ENCODE results near the gene ATG7.

ATG7 gene

GRCh38 chr3:11239796-11240195 lies 32.4 kb upstream of the ATG7 start:
- Histone ChIP-seq H2AFZ (ENCODE audit: low read length) (no peak overlapping the region), H3K27me3 (ENCODE audit: control insufficient read depth in 3 of 3, insufficient read depth in 3 of 3, low read depth in 1 of 3, low read length in 3 of 3) (no peaks in the 10 kb centered on the region), H3K4ac (ENCODE audit: low read length) (no peak overlapping the region), H2BK12ac (ENCODE audit: low read length) (no peak overlapping the region), H4K8ac (ENCODE audit: low read depth, low read length) (no peak overlapping the region), H3K27ac (replicated peaks; ENCODE audit: low read length) (no peak overlapping the region), H2BK120ac (ENCODE audit: low read depth, low read length) (no peak overlapping the region), H3K79me1 (ENCODE audit: low read depth, low read length) (no peaks in the 10 kb centered on the region), H4K91ac (ENCODE audit: low read depth, low read length, poor library complexity) (no peak overlapping the region), H2BK15ac (ENCODE audit: low read length) (no peak overlapping the region), H2BK5ac (ENCODE audit: low read length) (no peak overlapping the region), H3K4me1 (ENCODE audit: control insufficient read depth in 2 of 2, insufficient read depth in 1 of 2, low read depth in 1 of 2, low read length in 2 of 2) (no peaks in the 10 kb centered on the region), H3K9me3 (replicated peaks in 1 of 2; ENCODE audit: control insufficient read depth in 2 of 2, insufficient read depth in 1 of 2, low read depth in 1 of 2, low read length in 2 of 2) (peaks cover 0 to 2% of the 10 kb centered on the region in 2 donors), H3K4me2 (ENCODE audit: insufficient read depth, low read length, poor library complexity, severe bottlenecking) (no peak overlapping the region), H3K23ac (ENCODE audit: low read depth, low read length, poor library complexity) (no peak overlapping the region), H3K36me3 (replicated peaks in 1 of 2; ENCODE audit: control insufficient read depth in 2 of 2, insufficient read depth in 2 of 2, low read length in 2 of 2) (no peaks in the 10 kb centered on the region), H3K4me3 (ENCODE audit: low read length in 2 of 2) (no peak overlapping the region), H3K18ac (ENCODE audit: low read length) (no peak overlapping the region), H3K9ac (ENCODE audit: low read depth, low read length, poor library complexity) (no peak overlapping the region), H3K14ac (ENCODE audit: low read length) (no peak overlapping the region), H2AK5ac (ENCODE audit: low read depth, low read length) (no peak overlapping the region)
- no peak for DNase-seq (ENCODE audit: low spot score)
- no CpG with 5 or more reads among the region's 1 CpG for WGBS, 2 donors (ENCODE audit: extremely low coverage in 2 of 2, insufficient read length in 2 of 2, insufficient replicate concordance in 1 of 2)

DNA sequence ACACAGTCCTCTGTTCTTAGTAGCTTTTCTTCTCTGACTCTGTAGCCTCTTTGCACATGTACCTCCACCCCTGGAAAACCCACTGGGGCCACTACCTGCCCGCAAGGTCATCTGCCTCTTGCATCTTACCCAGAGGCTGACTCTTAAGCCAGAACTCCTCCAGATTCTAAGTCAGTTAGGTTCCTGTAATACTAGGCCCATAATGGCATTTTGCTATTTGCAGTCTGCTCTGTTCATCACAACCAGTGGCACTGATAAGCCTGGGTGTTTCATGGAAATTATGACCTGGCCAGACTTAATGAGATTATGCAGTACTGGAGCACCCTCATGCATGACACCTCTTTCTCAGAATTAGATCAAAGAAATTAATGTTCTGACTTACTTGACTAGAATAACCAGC lies 31.7 kb upstream of the ATG7 start:
- Histone ChIP-seq H4K91ac (ENCODE audit: low read depth, low read length, poor library complexity) (no peak overlapping the region), H2BK120ac (ENCODE audit: low read depth, low read length) (no peak overlapping the region), H3K4me3 (ENCODE audit: low read length in 2 of 2) (no peak overlapping the region), H3K27me3 (ENCODE audit: control insufficient read depth in 3 of 3, insufficient read depth in 3 of 3, low read depth in 1 of 3, low read length in 3 of 3) (no peaks in the 10 kb centered on the region), H2BK15ac (ENCODE audit: low read length) (no peak overlapping the region), H3K4me1 (ENCODE audit: control insufficient read depth in 2 of 2, insufficient read depth in 1 of 2, low read depth in 1 of 2, low read length in 2 of 2) (no peaks in the 10 kb centered on the region), H2AFZ (ENCODE audit: low read length) (no peak overlapping the region), H3K14ac (ENCODE audit: low read length) (no peak overlapping the region), H2BK5ac (ENCODE audit: low read length) (no peak overlapping the region), H3K4me2 (ENCODE audit: insufficient read depth, low read length, poor library complexity, severe bottlenecking) (no peak overlapping the region), H2AK5ac (ENCODE audit: low read depth, low read length) (no peak overlapping the region), H3K4ac (ENCODE audit: low read length) (no peak overlapping the region), H3K18ac (ENCODE audit: low read length) (no peak overlapping the region), H3K79me1 (ENCODE audit: low read depth, low read length) (no peaks in the 10 kb centered on the region), H3K27ac (replicated peaks; ENCODE audit: low read length) (no peak overlapping the region), H4K8ac (ENCODE audit: low read depth, low read length) (no peak overlapping the region), H3K9ac (ENCODE audit: low read depth, low read length, poor library complexity) (no peak overlapping the region), H3K9me3 (replicated peaks in 1 of 2; ENCODE audit: control insufficient read depth in 2 of 2, insufficient read depth in 1 of 2, low read depth in 1 of 2, low read length in 2 of 2) (peaks cover 0 to 2% of the 10 kb centered on the region in 2 donors), H3K36me3 (replicated peaks in 1 of 2; ENCODE audit: control insufficient read depth in 2 of 2, insufficient read depth in 2 of 2, low read length in 2 of 2) (no peaks in the 10 kb centered on the region), H3K23ac (ENCODE audit: low read depth, low read length, poor library complexity) (no peak overlapping the region), H2BK12ac (ENCODE audit: low read length) (no peak overlapping the region)
- no peak for DNase-seq (ENCODE audit: low spot score)
- WGBS, 2 donors (ENCODE audit: extremely low coverage in 2 of 2, insufficient read length in 2 of 2, insufficient replicate concordance in 1 of 2) = no CpG with 5 or more reads among the region's 1 CpG

GRCh38 chr3:11244121-11244677 lies 28.0 kb upstream of the ATG7 start:
- Histone ChIP-seq H3K9me3 (replicated peaks in 1 of 2; ENCODE audit: control insufficient read depth in 2 of 2, insufficient read depth in 1 of 2, low read depth in 1 of 2, low read length in 2 of 2) (peaks cover 0 to 2% of the 10 kb centered on the region in 2 donors), H3K27ac (replicated peaks; ENCODE audit: low read length) (no peak overlapping the region), H4K91ac (ENCODE audit: low read depth, low read length, poor library complexity) (no peak overlapping the region), H3K4me3 (ENCODE audit: low read length in 2 of 2) (no peak overlapping the region), H3K79me1 (ENCODE audit: low read depth, low read length) (no peaks in the 10 kb centered on the region), H3K23ac (ENCODE audit: low read depth, low read length, poor library complexity) (no peak overlapping the region), H3K18ac (ENCODE audit: low read length) (no peak overlapping the region), H3K9ac (ENCODE audit: low read depth, low read length, poor library complexity) (no peak overlapping the region), H3K4me2 (ENCODE audit: insufficient read depth, low read length, poor library complexity, severe bottlenecking) (no peak overlapping the region), H3K14ac (ENCODE audit: low read length) (no peak overlapping the region), H2BK5ac (ENCODE audit: low read length) (no peak overlapping the region), H2BK12ac (ENCODE audit: low read length) (no peak overlapping the region), H3K4ac (ENCODE audit: low read length) (no peak overlapping the region), H2BK120ac (ENCODE audit: low read depth, low read length) (no peak overlapping the region), H4K8ac (ENCODE audit: low read depth, low read length) (no peak overlapping the region), H3K27me3 (ENCODE audit: control insufficient read depth in 3 of 3, insufficient read depth in 3 of 3, low read depth in 1 of 3, low read length in 3 of 3) (no peaks in the 10 kb centered on the region), H2AK5ac (ENCODE audit: low read depth, low read length) (no peak overlapping the region), H3K4me1 (ENCODE audit: control insufficient read depth in 2 of 2, insufficient read depth in 1 of 2, low read depth in 1 of 2, low read length in 2 of 2) (no peaks in the 10 kb centered on the region), H2AFZ (ENCODE audit: low read length) (no peak overlapping the region), H2BK15ac (ENCODE audit: low read length) (no peak overlapping the region), H3K36me3 (replicated peaks in 1 of 2; ENCODE audit: control insufficient read depth in 2 of 2, insufficient read depth in 2 of 2, low read length in 2 of 2) (no peaks in the 10 kb centered on the region)
- WGBS, 2 donors (ENCODE audit: extremely low coverage in 2 of 2, insufficient read length in 2 of 2, insufficient replicate concordance in 1 of 2) = no CpG with 5 or more reads among the region's 1 CpG
- no peak for DNase-seq (ENCODE audit: low spot score)

DNA sequence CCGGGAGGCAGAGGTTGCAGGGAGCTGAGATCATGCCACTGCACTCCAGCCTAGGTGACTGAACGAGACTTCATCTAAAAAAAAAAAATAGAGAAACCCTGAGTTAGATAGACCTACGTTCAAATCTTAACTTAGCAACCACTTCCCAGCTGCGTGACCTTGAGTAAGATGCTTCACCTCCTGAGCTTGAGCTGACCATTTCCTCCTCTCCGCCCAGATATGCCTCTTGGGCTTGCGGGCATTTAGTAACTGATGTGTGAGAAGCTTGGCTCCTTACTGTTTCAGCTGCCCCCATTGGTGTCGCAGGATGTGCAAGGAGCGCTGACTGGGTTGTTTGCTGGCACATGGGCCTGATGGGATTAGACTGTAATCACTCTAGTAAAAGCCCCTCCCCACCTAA lies 26.9 kb upstream of the ATG7 start:
- H3K14ac ChIP-seq (ENCODE audit: low read length) = no peak overlapping the region
- H2BK5ac ChIP-seq (ENCODE audit: low read length) = no peak overlapping the region
- H4K91ac ChIP-seq (ENCODE audit: low read depth, low read length, poor library complexity) = no peak overlapping the region
- H3K9ac ChIP-seq (ENCODE audit: low read depth, low read length, poor library complexity) = no peak overlapping the region
- H3K4me1 ChIP-seq (ENCODE audit: control insufficient read depth in 2 of 2, insufficient read depth in 1 of 2, low read depth in 1 of 2, low read length in 2 of 2) = no peaks in the 10 kb centered on the region
- no CpG with 5 or more reads among the region's 8 CpGs for whole genome bisulfite sequencing, 2 donors (ENCODE audit: extremely low coverage in 2 of 2, insufficient read length in 2 of 2, insufficient replicate concordance in 1 of 2)
- H3K27ac ChIP-seq (replicated peaks; ENCODE audit: low read length) = no peak overlapping the region
- H4K8ac ChIP-seq (ENCODE audit: low read depth, low read length) = no peak overlapping the region
- no peak overlapping the region for H3K4ac ChIP-seq (ENCODE audit: low read length)
- H2AK5ac ChIP-seq (ENCODE audit: low read depth, low read length) = no peak overlapping the region
- peaks cover 0 to 2% of the 10 kb centered on the region in 2 donors for H3K9me3 ChIP-seq (replicated peaks in 1 of 2; ENCODE audit: control insufficient read depth in 2 of 2, insufficient read depth in 1 of 2, low read depth in 1 of 2, low read length in 2 of 2)
- H2BK15ac ChIP-seq (ENCODE audit: low read length) = no peak overlapping the region
- no peak overlapping the region for H3K4me2 ChIP-seq (ENCODE audit: insufficient read depth, low read length, poor library complexity, severe bottlenecking)
- H3K4me3 ChIP-seq (ENCODE audit: low read length in 2 of 2) = no peak overlapping the region
- no peak overlapping the region for H3K18ac ChIP-seq (ENCODE audit: low read length)
- H2BK12ac ChIP-seq (ENCODE audit: low read length) = no peak overlapping the region
- H3K36me3 ChIP-seq (replicated peaks in 1 of 2; ENCODE audit: control insufficient read depth in 2 of 2, insufficient read depth in 2 of 2, low read length in 2 of 2) = no peaks in the 10 kb centered on the region
- no peak overlapping the region for H2BK120ac ChIP-seq (ENCODE audit: low read depth, low read length)
- DNase-seq (ENCODE audit: low spot score) = no peak
- H3K27me3 ChIP-seq (ENCODE audit: control insufficient read depth in 3 of 3, insufficient read depth in 3 of 3, low read depth in 1 of 3, low read length in 3 of 3) = peaks cover 0 to 4% (median 0%) of the 10 kb centered on the region in 3 experiments
- no peak overlapping the region for H2AFZ ChIP-seq (ENCODE audit: low read length)
- no peak overlapping the region for H3K23ac ChIP-seq (ENCODE audit: low read depth, low read length, poor library complexity)
- no peaks in the 10 kb centered on the region for H3K79me1 ChIP-seq (ENCODE audit: low read depth, low read length)
